HG03097 (cell line): ENCODE data around the gene SP1.
"Not testable (repeated sequence)": the region's sequence is repeated elsewhere in the genome, so short reads cannot be mapped to it uniquely, and the experiment has no call there.

Experiments
- ATAC-seq: cut with Tn5 transposase; IDR thresholded peaks from one replicate; pipeline ENCODE4 v1.9.1; 2021; ENCODE audit not compliant: unreplicated experiment, low FRiP score

The SP1 gene

GRCh38 chr12:53355121-53355520 is 24.9 kb upstream of the SP1 start:
- no peak for ATAC-seq

GRCh38 chr12:53358836-53359419 is 21.0 kb upstream of the SP1 start:
- ATAC-seq = no peak

GRCh38 chr12:53361638-53362037 is 18.3 kb upstream of the SP1 start:
- not testable (repeated sequence) for ATAC-seq

GRCh38 chr12:53365245-53365904 is 14.6 kb upstream of the SP1 start:
- no peak for ATAC-seq

- ATAC-seq = not testable (repeated sequence)
Observed at GRCh38 chr12:53373554-53374133, 6.3 kb upstream of the SP1 start.

- ATAC-seq = not testable (repeated sequence)
Observed at GRCh38 chr12:53374277-53374676, 5.7 kb upstream of the SP1 start.

- ATAC-seq = no peak
Observed at GRCh38 chr12:53376747-53377146, 3.2 kb upstream of the SP1 start.

GRCh38 chr12:53378222-53378621 is 1.8 kb upstream of the SP1 start:
- no peak for ATAC-seq

- ATAC-seq = no peak
Observed at GRCh38 chr12:53378724-53379388, 1.1 kb upstream of the SP1 start.

GRCh38 chr12:53379389-53380103 is 430 bp upstream of the SP1 start:
- ATAC-seq = peak; percentile 74

- no peak for ATAC-seq
Observed at GRCh38 chr12:53380794-53381730, 1.1 kb downstream of the SP1 start.

- ATAC-seq = no peak
Observed at GRCh38 chr12:53381731-53382630, 2.0 kb downstream of the SP1 start.

- ATAC-seq = no peak
Observed at GRCh38 chr12:53383258-53383657, 3.3 kb downstream of the SP1 start.

GRCh38 chr12:53386381-53386780 is 6.4 kb downstream of the SP1 start:
- ATAC-seq = not testable (repeated sequence)

GRCh38 chr12:53388932-53389331 is 9.0 kb downstream of the SP1 start:
- ATAC-seq = no peak

GRCh38 chr12:53389702-53390101 is 9.7 kb downstream of the SP1 start:
- ATAC-seq = no peak

GRCh38 chr12:53391724-53392123 is 11.7 kb downstream of the SP1 start:
- no peak for ATAC-seq

GRCh38 chr12:53399896-53400295 is 19.9 kb downstream of the SP1 start:
- ATAC-seq = no peak

- ATAC-seq = not testable (repeated sequence)
Observed at GRCh38 chr12:53402351-53402750, 22.4 kb downstream of the SP1 start.
